ENCODE data around the gene NSDHL. TPM values are rescaled to one million over a fixed set of nuclear protein-coding genes. Genes with fewer than 3 reads are reported as not detected.
A peak's percentile ranks its signal among the peaks of the same experiment; 100 is the strongest.
"Not testable (repeated sequence)": the region's sequence is repeated elsewhere in the genome, so short reads cannot be mapped to it uniquely, and the experiment has no call there.

NSDHL gene
- total RNA-seq, 2 experiments from 2014 or later = 21.3 to 21.6 TPM

- H3K27me3 Mint-ChIP-seq = no peaks in the 10 kb centered on the region
- no peak overlapping the region for H3K27ac Mint-ChIP-seq
- no peaks in the 10 kb centered on the region for H3K9me3 Mint-ChIP-seq
These were observed 6.0 kb upstream of the NSDHL start for GRCh38 chrX:152824841-152825374.

GRCh38 chrX:152831391-152831790 lies 528 bp downstream of the NSDHL start:
- Mint-ChIP-seq H3K4me1 (peaks cover 15% of the 10 kb centered on the region), H3K4me3 (peak overlapping the region; percentile 91), H3K36me3 (peaks cover 8% of the 10 kb centered on the region), H3K27ac (peak overlapping the region; percentile 82), H3K9me3 (no peaks in the 10 kb centered on the region), H3K27me3 (no peaks in the 10 kb centered on the region)
- DNase-seq = no peak

More at GRCh38 chrX:152824841-152825374, 6.0 kb upstream of the NSDHL start:
- no peaks in the 10 kb centered on the region for H3K4me1 Mint-ChIP-seq
- H3K36me3 Mint-ChIP-seq = no peaks in the 10 kb centered on the region
- H3K4me3 Mint-ChIP-seq = no peak overlapping the region
- DNase-seq = no peak

- Mint-ChIP-seq H3K27ac (no peak overlapping the region), H3K9me3 (no peaks in the 10 kb centered on the region), H3K4me3 (peak overlapping the region; percentile 91), H3K27me3 (no peaks in the 10 kb centered on the region), H3K36me3 (peaks cover 16% of the 10 kb centered on the region), H3K4me1 (peaks cover 15% of the 10 kb centered on the region)
- no peak for DNase-seq
These were observed 1.7 kb downstream of the NSDHL start for GRCh38 chrX:152832520-152832919.

- Mint-ChIP-seq H3K27ac (no peak overlapping the region), H3K4me3 (no peak overlapping the region), H3K27me3 (no peaks in the 10 kb centered on the region), H3K36me3 (peaks cover 22% of the 10 kb centered on the region), H3K4me1 (peaks cover 18% of the 10 kb centered on the region), H3K9me3 (no peaks in the 10 kb centered on the region)
- DNase-seq = no peak
These were observed 2.5 kb downstream of the NSDHL start for GRCh38 chrX:152833378-152833777.

GRCh38 chrX:152835470-152835869 lies 4.6 kb downstream of the NSDHL start:
- H3K27me3 Mint-ChIP-seq, H3K9me3 Mint-ChIP-seq, H3K4me3 Mint-ChIP-seq, H3K27ac Mint-ChIP-seq, DNase-seq: not testable (repeated sequence)
- Mint-ChIP-seq H3K4me1 (peaks cover 19% of the 10 kb centered on the region), H3K36me3 (peaks cover 35% of the 10 kb centered on the region)

- no peak overlapping the region for H3K27ac Mint-ChIP-seq
- no peak overlapping the region for H3K4me3 Mint-ChIP-seq
- no peaks in the 10 kb centered on the region for H3K27me3 Mint-ChIP-seq
- H3K9me3 Mint-ChIP-seq = no peaks in the 10 kb centered on the region
- peaks cover 20% of the 10 kb centered on the region for H3K36me3 Mint-ChIP-seq
- H3K4me1 Mint-ChIP-seq = peaks cover 4% of the 10 kb centered on the region
- no peak for DNase-seq
These were observed 12.0 kb downstream of the NSDHL start for GRCh38 chrX:152842772-152843338.

GRCh38 chrX:152843852-152844251 lies 13.0 kb downstream of the NSDHL start:
- Mint-ChIP-seq H3K4me3 (no peak overlapping the region), H3K36me3 (peaks cover 12% of the 10 kb centered on the region), H3K27me3 (no peaks in the 10 kb centered on the region), H3K9me3 (no peaks in the 10 kb centered on the region), H3K4me1 (peaks cover 2% of the 10 kb centered on the region), H3K27ac (no peak overlapping the region)
- DNase-seq = no peak

GRCh38 chrX:152844256-152844655 lies 13.4 kb downstream of the NSDHL start:
- no peaks in the 10 kb centered on the region for H3K27me3 Mint-ChIP-seq
- H3K27ac Mint-ChIP-seq = no peak overlapping the region
- peaks cover 9% of the 10 kb centered on the region for H3K36me3 Mint-ChIP-seq
- no peak overlapping the region for H3K4me3 Mint-ChIP-seq
- H3K9me3 Mint-ChIP-seq = no peaks in the 10 kb centered on the region
- peaks cover 2% of the 10 kb centered on the region for H3K4me1 Mint-ChIP-seq
- no peak for DNase-seq

- H3K27ac Mint-ChIP-seq = no peak overlapping the region
- DNase-seq = no peak
- H3K27me3 Mint-ChIP-seq = no peaks in the 10 kb centered on the region
- no peaks in the 10 kb centered on the region for H3K9me3 Mint-ChIP-seq
- H3K36me3 Mint-ChIP-seq = peaks cover 4% of the 10 kb centered on the region
- no peak overlapping the region for H3K4me3 Mint-ChIP-seq
- no peaks in the 10 kb centered on the region for H3K4me1 Mint-ChIP-seq
These were observed 14.9 kb downstream of the NSDHL start for GRCh38 chrX:152845618-152846240.

GRCh38 chrX:152847281-152847680 lies 16.4 kb downstream of the NSDHL start:
- Mint-ChIP-seq H3K27me3 (no peaks in the 10 kb centered on the region), H3K9me3 (no peaks in the 10 kb centered on the region), H3K27ac (no peak overlapping the region), H3K4me1 (no peaks in the 10 kb centered on the region), H3K4me3 (no peak overlapping the region), H3K36me3 (peaks cover 9% of the 10 kb centered on the region)
- DNase-seq = no peak

- no peaks in the 10 kb centered on the region for H3K4me1 Mint-ChIP-seq
- DNase-seq = no peak
- H3K27me3 Mint-ChIP-seq = no peaks in the 10 kb centered on the region
- H3K27ac Mint-ChIP-seq = no peak overlapping the region
- H3K36me3 Mint-ChIP-seq = peaks cover 17% of the 10 kb centered on the region
- H3K9me3 Mint-ChIP-seq = no peaks in the 10 kb centered on the region
- H3K4me3 Mint-ChIP-seq = no peak overlapping the region
These were observed 19.6 kb downstream of the NSDHL start for GRCh38 chrX:152850465-152850864.

- Mint-ChIP-seq H3K36me3 (peaks cover 17% of the 10 kb centered on the region), H3K4me3 (no peak overlapping the region), H3K9me3 (no peaks in the 10 kb centered on the region), H3K27ac (no peak overlapping the region), H3K4me1 (no peaks in the 10 kb centered on the region), H3K27me3 (no peaks in the 10 kb centered on the region)
- DNase-seq = no peak
These were observed 23.1 kb downstream of the NSDHL start for GRCh38 chrX:152853986-152854385.

- Mint-ChIP-seq H3K4me1 (no peaks in the 10 kb centered on the region), H3K9me3 (no peaks in the 10 kb centered on the region), H3K27me3 (no peaks in the 10 kb centered on the region), H3K27ac (no peak overlapping the region), H3K4me3 (no peak overlapping the region), H3K36me3 (peaks cover 5% of the 10 kb centered on the region)
- DNase-seq = no peak
These were observed 30.3 kb downstream of the NSDHL start for GRCh38 chrX:152861116-152861515.

GRCh38 chrX:152861826-152862225 lies 31.0 kb downstream of the NSDHL start:
- Mint-ChIP-seq H3K36me3 (peaks cover 5% of the 10 kb centered on the region), H3K27me3 (no peaks in the 10 kb centered on the region), H3K9me3 (no peaks in the 10 kb centered on the region), H3K27ac (no peak overlapping the region), H3K4me1 (no peaks in the 10 kb centered on the region), H3K4me3 (no peak overlapping the region)
- DNase-seq = no peak

- Mint-ChIP-seq H3K4me3 (no peak overlapping the region), H3K4me1 (no peaks in the 10 kb centered on the region), H3K27ac (no peak overlapping the region), H3K36me3 (peaks cover 5% of the 10 kb centered on the region), H3K9me3 (no peaks in the 10 kb centered on the region), H3K27me3 (no peaks in the 10 kb centered on the region)
- no peak for DNase-seq
These were observed 34.5 kb downstream of the NSDHL start for GRCh38 chrX:152865232-152865920.

Measured in activated naive CD8-positive, alpha-beta T cell treated with anti-CD3 and anti-CD28 coated beads for 36 hours (primary cell).